GM12875 (cell line): ENCODE measurements around the gene OBSCN.

Source experiments
- H3K4me3 ChIP-seq: one replicate; pipeline ENCODE4 v1.5.1; 2011; ENCODE audit warnings: low read depth, low read length, control low read depth
- TF ChIP-seq, protein P1 (sequence below): IDR thresholded peaks from 2 replicates; pipeline ENCODE4 v1.5.1; 2011; ENCODE audit warnings: low read depth, mild to moderate bottlenecking, control low read depth, inconsistent platforms, low read length, moderate library complexity, borderline replicate concordance; ENCODE audit not compliant: insufficient read depth

Gene OBSCN

DNA sequence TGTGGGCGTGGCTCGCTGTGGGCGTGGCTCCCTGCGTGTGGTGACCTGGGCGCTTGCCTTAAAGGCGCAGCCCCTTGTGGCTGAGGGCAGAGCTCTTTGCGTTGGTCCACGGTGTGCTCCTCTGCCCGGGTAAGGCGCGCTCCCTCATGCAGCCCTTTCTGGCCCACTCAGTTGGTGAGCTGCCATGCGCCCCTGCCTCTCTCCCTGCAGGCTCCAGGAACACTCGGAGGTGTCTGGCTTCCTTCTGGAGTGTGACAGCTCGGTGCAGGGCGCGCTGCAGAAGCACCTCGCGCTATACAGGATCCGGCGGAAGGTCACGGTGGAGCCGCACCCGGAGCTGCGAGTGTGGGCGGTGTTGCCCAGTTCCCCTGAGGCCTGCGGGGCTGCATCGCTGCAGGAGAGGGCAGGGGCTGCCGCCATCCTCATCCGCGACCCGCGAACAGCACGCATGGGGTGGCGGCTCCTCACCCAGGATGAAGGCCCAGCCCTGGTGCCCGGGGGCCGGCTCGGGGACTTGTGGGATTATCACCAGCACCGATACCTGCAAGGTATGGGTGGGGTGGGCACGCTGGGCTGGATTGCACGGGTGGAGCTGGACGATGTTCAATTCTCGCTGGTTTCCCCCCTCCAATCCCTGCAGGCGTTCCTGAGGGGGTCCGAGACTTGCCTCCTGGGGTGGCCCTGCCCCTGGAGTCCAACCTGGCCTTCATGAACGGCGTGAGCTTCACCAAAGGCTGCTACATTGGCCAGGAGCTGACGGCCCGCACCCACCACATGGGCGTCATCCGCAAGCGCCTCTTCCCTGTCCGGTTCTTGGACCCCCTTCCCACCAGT, 33.1 kb upstream of the OBSCN start:
- TF ChIP-seq, protein P1, sequence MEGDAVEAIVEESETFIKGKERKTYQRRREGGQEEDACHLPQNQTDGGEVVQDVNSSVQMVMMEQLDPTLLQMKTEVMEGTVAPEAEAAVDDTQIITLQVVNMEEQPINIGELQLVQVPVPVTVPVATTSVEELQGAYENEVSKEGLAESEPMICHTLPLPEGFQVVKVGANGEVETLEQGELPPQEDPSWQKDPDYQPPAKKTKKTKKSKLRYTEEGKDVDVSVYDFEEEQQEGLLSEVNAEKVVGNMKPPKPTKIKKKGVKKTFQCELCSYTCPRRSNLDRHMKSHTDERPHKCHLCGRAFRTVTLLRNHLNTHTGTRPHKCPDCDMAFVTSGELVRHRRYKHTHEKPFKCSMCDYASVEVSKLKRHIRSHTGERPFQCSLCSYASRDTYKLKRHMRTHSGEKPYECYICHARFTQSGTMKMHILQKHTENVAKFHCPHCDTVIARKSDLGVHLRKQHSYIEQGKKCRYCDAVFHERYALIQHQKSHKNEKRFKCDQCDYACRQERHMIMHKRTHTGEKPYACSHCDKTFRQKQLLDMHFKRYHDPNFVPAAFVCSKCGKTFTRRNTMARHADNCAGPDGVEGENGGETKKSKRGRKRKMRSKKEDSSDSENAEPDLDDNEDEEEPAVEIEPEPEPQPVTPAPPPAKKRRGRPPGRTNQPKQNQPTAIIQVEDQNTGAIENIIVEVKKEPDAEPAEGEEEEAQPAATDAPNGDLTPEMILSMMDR: no peak
- H3K4me3 ChIP-seq: no peak overlapping the region

DNA sequence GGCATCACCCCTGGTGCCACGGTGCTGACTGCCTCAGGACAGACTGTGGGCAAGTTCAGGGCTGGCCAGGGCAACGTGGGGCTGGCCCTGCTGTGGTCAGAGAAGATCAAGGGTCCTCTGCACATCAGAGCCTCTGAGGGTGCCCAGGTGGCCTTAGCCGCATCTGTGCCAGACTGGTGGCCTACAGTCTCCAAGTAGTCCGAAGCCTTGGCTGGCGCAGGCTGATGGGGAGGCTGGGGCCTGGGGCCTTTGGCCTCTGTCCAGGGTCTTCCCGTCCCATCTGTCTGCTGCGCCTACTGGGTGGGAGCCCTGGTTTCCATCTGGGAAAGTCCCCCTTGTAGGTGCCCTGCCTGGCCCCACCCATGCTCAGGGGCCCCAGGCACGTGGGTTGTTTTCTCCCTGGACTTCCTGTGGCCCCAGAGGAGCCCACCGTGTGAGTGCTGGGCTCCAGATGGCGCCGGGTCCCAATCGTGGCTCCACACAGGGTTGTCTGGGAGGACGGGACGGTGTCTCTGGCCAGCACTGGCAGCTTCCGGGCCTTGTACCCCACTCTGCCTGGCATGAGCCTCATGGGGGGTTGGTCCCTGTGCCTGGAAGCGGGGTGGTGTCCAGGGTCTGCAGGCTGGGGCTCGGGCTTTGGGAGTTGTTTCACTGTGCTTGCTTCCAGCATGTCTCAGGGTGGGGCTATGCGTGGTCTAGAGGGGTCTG, 32.4 kb upstream of the OBSCN start:
- no peak overlapping the region for H3K4me3 ChIP-seq
- TF ChIP-seq, protein P1: no peak

DNA sequence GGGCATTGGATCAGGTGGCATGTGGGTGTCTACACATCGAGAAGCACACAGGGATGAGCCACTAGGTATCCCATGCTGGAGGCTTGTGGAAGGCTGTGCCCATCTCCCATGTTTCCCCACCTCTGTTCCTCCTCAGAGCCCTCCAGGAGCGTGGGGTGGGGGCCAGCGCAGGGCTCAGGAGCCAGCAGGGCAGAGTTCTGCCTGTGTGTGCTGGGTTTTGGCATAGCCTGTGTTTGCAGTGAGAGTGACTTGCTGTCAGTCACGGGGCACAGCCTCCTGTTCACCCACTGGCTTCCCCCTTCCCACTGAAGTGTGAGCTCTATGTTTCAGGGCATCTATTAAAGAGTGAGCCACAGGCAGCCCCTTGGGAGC, 31.8 kb upstream of the OBSCN start:
- H3K4me3 ChIP-seq: no peak overlapping the region

GRCh38 chr1:228176461-228177182, 31.2 kb upstream of the OBSCN start:
- TF ChIP-seq, protein P1: no peak
- H3K4me3 ChIP-seq: no peak overlapping the region

More for the DNA sequence above, 31.8 kb upstream of the OBSCN start:
- TF ChIP-seq, protein P1: no peak

DNA sequence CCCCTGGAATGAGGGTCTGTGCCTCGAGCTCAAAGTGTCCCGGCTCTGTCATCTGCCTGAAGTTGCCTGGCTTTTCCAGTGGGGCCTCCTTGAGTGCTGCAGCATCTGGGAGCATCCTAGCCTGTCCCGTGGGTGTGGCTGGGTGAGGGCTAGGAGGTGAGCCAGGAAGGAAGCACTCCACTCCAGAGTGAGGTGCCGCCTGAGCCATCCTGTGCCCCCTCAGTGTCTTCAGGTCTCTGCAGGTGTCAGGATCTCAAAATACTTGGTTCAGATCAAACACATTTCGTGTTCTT, 30.7 kb upstream of the OBSCN start:
- H3K4me3 ChIP-seq: no peak overlapping the region
- TF ChIP-seq, protein P1: no peak

- no peak overlapping the region for H3K4me3 ChIP-seq
- TF ChIP-seq, protein P1: no peak
Measured at GRCh38 chr1:228177721-228178710, 29.8 kb upstream of the OBSCN start.
